GM12878 (cell line): Measurements from ENCODE around the gene CAVIN1. TPM values are rescaled to one million over a fixed set of nuclear protein-coding genes. Genes with fewer than 3 reads are reported as not detected.

Source experiments
- MTA3 ChIP-seq: IDR thresholded peaks from 2 replicates; pipeline ENCODE4 v1.6.1; 2012; ENCODE audit warnings: low read length, inconsistent platforms, borderline replicate concordance
- RBBP5 ChIP-seq: fragments of 200-600 bp; sonication (generic); conservative IDR thresholded peaks from 2 replicates; pipeline ENCODE4 v1.6.1; 2016
- RELA ChIP-seq: fragments of 450-650 bp; IDR thresholded peaks from 2 replicates; pipeline ENCODE4 v1.8.0; 2014; ENCODE audit warnings: borderline replicate concordance; ENCODE audit not compliant: partially characterized antibody
- TCF3 ChIP-seq: IDR thresholded peaks from 2 replicates; pipeline ENCODE4 v1.6.1; 2012; ENCODE audit warnings: low read depth, mild to moderate bottlenecking, low read length, borderline replicate concordance; ENCODE audit not compliant: insufficient read depth
- polyA plus RNA-seq, 11 experiments: library from polyadenylated mRNA; depleted of rRNA in 4 of 11; unstranded in 6 of 11; stranded (reverse) in 5 of 11; fragments of >200 nt; fragmentation: Nextera tagmentation in 4 of 11; fragmentation: Illumina TruSeq in 1 of 11; extraction: Ambion mirVana in 4 of 11; extraction: Trizol in 1 of 11; gene quantifications; 1 replicate in 1 of 11; 2 replicates in 10 of 11; pipeline versions ENCODE4 v1.2.1 to v1.2.3, GENCODE V29; 2011 to 2016; ENCODE audit warnings: inconsistent platforms in 2 of 11, missing spikeins in 2 of 11, low read depth in 1 of 11
- total RNA-seq, 4 experiments: library from RNA; depleted of rRNA in 3 of 4; stranded (reverse); fragments of >200 nt in 3 of 4; fragmentation: Illumina TruSeq in 1 of 4; extraction: Trizol in 1 of 4; gene quantifications; 2 replicates each; pipeline versions ENCODE4 v1.2.1 to v1.2.3, GENCODE V29; 2013 to 2021
- TF ChIP-seq, protein P1 (sequence below): fragments of 450-650 bp; IDR thresholded peaks from 2 replicates; pipeline ENCODE4 v1.6.1; 2017; ENCODE audit warnings: mild to moderate bottlenecking, moderate library complexity
- TF ChIP-seq, protein P2 (sequence below): IDR thresholded peaks from 2 replicates; pipeline ENCODE4 v1.6.1; 2012; ENCODE audit warnings: improper control_type of control experiment, low read depth, low read length; ENCODE audit not compliant: insufficient replicate concordance
- TF ChIP-seq, protein P3 (sequence below): fragments of 450-650 bp; IDR thresholded peaks from 2 replicates; pipeline ENCODE4 v1.6.1; 2016; ENCODE audit warnings: mild to moderate bottlenecking

The CAVIN1 gene
- total and polyA plus RNA-seq, 10 of the 15 experiments (the other 5 are each of a cell fraction or from before 2014, with no cell fraction given), result 0.03 to 1.1 (median 0.37) TPM

DNA sequence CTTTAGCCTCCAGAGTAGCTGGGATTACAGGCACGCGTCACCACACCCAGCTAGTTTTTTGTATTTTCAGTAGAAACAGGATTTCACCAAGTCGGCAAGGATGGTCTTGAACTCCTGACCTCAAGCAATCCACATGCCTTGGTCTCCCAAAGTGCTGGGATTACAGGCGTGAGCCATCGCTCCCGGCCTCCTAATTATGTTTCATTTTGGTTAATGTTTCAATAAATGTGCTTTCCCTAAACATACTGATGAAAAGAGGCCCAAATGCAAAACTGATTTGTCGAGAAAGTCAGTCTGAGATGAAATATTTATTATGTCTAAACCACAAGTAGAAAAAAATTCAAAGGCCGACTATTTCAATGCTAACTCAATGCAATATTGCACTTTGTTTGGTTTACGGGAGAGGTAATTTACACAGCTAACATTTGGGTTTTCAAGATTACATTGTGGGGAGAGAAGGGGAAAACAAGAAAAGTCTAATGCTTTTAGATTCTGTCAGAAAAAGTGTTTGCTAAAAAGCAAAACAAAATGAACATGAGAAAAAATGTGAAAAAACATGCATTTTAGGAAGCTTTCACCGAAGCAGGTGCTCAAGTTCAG lies 44.6 kb downstream of the CAVIN1 start (continued):
- TF ChIP-seq TCF3 (no peak), RELA (no peak), RBBP5 (no peak), MTA3 (0 out of 2 replicates have a peak, but pooled peaks have one; percentile 31)
- TF ChIP-seq, protein P1, sequence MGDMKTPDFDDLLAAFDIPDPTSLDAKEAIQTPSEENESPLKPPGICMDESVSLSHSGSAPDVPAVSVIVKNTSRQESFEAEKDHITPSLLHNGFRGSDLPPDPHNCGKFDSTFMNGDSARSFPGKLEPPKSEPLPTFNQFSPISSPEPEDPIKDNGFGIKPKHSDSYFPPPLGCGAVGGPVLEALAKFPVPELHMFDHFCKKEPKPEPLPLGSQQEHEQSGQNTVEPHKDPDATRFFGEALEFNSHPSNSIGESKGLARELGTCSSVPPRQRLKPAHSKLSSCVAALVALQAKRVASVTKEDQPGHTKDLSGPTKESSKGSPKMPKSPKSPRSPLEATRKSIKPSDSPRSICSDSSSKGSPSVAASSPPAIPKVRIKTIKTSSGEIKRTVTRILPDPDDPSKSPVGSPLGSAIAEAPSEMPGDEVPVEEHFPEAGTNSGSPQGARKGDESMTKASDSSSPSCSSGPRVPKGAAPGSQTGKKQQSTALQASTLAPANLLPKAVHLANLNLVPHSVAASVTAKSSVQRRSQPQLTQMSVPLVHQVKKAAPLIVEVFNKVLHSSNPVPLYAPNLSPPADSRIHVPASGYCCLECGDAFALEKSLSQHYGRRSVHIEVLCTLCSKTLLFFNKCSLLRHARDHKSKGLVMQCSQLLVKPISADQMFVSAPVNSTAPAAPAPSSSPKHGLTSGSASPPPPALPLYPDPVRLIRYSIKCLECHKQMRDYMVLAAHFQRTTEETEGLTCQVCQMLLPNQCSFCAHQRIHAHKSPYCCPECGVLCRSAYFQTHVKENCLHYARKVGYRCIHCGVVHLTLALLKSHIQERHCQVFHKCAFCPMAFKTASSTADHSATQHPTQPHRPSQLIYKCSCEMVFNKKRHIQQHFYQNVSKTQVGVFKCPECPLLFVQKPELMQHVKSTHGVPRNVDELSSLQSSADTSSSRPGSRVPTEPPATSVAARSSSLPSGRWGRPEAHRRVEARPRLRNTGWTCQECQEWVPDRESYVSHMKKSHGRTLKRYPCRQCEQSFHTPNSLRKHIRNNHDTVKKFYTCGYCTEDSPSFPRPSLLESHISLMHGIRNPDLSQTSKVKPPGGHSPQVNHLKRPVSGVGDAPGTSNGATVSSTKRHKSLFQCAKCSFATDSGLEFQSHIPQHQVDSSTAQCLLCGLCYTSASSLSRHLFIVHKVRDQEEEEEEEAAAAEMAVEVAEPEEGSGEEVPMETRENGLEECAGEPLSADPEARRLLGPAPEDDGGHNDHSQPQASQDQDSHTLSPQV, result no peak
- TF ChIP-seq, protein P2, sequence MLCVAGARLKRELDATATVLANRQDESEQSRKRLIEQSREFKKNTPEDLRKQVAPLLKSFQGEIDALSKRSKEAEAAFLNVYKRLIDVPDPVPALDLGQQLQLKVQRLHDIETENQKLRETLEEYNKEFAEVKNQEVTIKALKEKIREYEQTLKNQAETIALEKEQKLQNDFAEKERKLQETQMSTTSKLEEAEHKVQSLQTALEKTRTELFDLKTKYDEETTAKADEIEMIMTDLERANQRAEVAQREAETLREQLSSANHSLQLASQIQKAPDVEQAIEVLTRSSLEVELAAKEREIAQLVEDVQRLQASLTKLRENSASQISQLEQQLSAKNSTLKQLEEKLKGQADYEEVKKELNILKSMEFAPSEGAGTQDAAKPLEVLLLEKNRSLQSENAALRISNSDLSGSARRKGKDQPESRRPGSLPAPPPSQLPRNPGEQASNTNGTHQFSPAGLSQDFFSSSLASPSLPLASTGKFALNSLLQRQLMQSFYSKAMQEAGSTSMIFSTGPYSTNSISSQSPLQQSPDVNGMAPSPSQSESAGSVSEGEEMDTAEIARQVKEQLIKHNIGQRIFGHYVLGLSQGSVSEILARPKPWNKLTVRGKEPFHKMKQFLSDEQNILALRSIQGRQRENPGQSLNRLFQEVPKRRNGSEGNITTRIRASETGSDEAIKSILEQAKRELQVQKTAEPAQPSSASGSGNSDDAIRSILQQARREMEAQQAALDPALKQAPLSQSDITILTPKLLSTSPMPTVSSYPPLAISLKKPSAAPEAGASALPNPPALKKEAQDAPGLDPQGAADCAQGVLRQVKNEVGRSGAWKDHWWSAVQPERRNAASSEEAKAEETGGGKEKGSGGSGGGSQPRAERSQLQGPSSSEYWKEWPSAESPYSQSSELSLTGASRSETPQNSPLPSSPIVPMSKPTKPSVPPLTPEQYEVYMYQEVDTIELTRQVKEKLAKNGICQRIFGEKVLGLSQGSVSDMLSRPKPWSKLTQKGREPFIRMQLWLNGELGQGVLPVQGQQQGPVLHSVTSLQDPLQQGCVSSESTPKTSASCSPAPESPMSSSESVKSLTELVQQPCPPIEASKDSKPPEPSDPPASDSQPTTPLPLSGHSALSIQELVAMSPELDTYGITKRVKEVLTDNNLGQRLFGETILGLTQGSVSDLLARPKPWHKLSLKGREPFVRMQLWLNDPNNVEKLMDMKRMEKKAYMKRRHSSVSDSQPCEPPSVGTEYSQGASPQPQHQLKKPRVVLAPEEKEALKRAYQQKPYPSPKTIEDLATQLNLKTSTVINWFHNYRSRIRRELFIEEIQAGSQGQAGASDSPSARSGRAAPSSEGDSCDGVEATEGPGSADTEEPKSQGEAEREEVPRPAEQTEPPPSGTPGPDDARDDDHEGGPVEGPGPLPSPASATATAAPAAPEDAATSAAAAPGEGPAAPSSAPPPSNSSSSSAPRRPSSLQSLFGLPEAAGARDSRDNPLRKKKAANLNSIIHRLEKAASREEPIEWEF, result no peak
- TF ChIP-seq, protein P3, sequence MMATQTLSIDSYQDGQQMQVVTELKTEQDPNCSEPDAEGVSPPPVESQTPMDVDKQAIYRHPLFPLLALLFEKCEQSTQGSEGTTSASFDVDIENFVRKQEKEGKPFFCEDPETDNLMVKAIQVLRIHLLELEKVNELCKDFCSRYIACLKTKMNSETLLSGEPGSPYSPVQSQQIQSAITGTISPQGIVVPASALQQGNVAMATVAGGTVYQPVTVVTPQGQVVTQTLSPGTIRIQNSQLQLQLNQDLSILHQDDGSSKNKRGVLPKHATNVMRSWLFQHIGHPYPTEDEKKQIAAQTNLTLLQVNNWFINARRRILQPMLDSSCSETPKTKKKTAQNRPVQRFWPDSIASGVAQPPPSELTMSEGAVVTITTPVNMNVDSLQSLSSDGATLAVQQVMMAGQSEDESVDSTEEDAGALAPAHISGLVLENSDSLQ, result no peak
